Measurements from ENCODE around the gene XRCC4.

The XRCC4 gene

DNA sequence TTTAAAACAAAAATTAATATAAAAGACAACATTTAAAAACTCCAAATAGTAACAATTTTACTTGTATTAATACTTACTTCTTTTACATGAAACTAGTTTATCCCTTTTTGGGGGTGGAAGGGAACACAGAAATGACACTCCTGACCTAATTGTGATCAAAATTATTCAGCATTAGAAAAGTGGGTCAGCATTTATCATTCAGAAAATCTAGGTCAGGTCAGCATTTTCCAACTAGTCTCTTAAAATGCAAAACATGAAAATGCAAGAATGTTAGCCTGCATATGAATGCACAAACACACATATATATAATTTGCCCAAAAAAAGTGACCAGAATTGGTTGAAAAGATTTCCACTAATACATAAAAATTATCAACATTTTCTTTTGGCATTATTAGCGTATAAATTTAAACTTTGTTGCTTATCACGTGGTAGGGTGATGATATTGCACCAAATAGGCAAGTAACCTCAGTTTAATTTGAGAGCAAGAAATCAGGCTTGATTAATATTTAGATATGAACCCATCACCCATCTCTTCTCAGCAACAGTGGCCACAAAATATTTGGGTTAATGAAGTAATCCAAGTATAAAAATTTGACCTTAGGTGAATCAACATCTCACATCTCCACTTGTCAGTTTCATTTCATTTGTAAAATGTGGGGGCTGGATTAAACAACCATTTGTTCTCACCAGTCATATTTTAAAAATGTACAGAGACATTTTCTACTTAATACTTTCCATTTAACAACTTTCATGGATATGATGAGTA, 5.9 kb upstream of the XRCC4 start:
- peak; percentile 69 for FAIRE-seq

DNA sequence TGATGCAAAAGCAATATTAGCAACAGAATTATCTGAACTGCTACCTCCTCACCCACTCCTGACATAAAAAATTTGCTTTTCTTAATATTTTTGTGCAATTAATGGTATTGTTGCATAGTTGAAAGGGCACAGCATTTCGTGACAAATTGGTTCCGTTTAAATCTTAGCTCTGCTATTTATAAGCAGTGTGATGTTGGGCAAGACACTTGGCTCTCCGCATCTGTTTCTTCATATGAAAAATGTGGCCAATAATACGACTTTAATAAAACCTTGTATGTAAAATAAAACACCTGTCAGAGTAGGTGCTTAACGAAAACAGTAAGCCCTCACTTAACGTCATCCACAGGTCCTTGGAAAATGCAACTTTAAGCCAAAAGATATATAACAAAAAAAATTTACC, 4.4 kb upstream of the XRCC4 start:
- FAIRE-seq = no peak

DNA sequence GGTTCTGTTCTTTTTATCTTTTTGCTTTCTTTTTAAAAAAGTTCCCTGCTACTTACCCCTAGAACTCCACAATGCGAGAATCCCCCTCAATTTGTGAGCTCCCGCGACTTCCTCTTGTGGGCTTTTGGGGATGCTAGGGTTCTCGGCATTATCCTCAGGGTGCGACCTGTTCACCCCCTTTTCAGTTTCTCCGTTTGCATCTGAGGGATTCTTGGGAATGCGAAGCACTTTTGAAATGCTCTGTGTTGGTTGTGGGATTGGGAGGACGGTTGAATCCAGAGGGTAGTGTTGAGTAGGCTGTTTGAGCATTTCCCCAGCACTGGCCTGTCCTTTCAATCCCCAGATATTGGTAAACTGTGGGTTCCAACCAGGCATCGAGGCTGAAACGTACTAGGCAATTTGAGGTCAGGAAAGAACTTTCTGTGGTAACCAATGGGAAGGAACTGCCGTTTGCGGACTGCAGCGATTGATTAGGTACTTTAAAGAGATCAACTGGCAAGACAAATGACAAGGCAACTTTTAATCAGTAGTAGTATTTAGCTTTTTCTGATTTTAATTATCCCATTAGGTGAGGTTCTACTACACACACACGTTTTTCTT, 415 bp downstream of the XRCC4 start:
- peak; percentile 59 for FAIRE-seq

DNA sequence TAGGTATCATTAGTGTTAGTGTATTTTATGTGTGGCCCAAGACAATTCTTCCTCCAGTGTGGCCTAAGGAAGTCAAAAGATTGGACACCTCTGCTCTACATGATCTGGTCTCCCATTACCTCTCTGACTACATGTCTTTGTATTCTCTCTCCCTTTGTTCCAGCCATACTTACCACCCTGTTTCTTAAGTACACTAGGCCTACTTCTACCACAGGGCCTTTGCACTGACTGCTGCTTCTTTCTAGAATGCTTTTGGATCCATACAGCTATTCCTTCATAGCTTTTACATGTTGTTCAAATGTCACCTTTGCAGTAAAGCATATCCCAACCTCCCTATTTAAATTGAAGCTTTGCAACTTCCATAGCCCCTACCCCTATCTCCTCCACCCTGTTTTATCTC, 5.4 kb downstream of the XRCC4 start:
- no peak for FAIRE-seq

DNA sequence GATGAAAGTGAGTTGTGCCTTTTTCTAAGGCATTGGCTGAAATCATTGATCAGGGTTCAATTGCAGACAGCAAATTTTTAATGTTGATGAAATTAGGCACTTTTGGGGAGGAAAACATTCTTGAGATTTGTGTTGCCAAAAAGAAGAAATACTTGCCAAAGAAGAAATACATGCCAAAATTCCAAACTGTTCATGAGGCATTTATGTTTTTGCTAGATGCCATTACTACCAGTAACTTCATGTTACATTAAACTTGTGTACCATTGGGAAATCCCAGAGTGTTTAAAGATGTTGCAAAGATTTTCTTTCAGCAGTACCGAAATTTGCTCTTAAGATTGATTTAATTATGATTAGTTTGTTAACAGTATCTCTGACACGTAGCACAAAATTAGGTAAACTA, 7.0 kb downstream of the XRCC4 start:
- FAIRE-seq = no peak

DNA sequence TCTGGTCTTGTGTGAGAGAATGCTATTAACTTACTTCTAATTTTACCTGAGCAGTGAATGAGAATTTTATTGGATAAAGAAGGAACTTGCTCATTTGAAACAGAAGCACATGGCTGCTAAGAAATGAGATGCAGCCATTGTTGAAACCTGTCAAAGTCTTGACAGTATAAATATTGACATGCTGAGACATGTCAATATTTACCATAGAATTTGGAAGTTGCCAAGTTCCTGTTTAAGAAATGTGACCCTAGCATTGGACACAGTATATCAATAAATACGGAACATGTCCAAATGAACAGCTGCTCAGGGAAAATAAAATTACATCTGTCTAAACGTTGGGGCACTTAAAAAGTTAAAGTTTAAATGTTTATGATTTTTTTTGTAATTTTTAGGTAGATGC, 7.8 kb downstream of the XRCC4 start:
- FAIRE-seq = no peak

DNA sequence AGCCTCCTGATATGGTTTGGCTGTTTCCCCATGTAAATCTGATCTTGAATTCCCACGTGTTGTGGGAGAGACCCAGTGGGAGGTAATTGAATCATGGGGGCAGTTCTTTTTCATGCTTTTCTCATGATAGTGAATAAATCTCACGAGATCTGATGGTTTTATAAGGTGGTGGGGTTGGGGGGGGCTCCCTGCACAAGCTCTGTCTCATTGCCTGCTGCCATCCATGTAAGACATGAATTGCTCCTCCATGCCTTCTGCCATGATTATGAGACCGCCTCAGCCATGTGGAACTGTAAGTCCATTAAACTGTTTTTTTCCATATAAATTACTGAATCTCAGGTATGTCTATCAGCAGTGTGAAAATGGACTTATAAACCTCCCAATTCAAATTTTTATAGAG, 12.8 kb downstream of the XRCC4 start:
- FAIRE-seq = no peak

DNA sequence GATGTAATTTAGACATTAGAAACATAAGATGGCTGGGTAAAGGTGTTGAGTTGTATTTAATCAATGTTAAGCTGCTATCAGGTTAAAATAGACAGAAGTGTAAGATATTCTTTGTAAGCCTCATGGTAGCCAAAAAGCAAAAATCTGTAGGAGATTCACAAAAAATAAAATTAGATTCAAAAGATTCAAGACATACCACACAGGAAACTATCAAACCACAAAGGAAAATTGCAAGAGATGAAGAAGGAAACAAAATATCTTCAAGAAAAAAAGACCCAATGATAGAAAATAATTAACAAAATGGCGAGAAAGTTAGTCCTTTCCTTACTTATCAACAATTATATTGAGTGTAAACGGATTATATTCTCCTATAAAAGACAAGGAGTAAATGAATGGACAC, 15.3 kb downstream of the XRCC4 start:
- no peak for FAIRE-seq

DNA sequence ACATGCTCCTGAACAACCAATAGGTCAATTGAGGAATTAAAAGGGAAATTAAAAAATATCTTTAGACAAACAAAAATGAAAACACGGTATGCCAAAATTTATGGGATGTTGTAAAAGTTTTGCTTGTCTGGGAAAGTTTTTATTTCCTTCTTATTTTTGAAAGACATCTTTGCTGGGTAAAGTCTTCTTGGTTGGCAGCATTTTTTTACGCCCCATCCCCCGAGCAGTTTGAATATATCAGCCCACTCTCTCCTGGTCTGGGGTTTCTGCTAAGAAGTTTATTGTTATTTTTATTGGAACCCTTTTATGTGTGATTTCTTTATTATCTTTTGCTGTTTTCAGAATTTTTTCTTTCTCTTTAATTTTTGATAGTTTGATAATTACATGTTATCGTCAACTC, 16.3 kb downstream of the XRCC4 start:
- FAIRE-seq = peak; percentile 36

DNA sequence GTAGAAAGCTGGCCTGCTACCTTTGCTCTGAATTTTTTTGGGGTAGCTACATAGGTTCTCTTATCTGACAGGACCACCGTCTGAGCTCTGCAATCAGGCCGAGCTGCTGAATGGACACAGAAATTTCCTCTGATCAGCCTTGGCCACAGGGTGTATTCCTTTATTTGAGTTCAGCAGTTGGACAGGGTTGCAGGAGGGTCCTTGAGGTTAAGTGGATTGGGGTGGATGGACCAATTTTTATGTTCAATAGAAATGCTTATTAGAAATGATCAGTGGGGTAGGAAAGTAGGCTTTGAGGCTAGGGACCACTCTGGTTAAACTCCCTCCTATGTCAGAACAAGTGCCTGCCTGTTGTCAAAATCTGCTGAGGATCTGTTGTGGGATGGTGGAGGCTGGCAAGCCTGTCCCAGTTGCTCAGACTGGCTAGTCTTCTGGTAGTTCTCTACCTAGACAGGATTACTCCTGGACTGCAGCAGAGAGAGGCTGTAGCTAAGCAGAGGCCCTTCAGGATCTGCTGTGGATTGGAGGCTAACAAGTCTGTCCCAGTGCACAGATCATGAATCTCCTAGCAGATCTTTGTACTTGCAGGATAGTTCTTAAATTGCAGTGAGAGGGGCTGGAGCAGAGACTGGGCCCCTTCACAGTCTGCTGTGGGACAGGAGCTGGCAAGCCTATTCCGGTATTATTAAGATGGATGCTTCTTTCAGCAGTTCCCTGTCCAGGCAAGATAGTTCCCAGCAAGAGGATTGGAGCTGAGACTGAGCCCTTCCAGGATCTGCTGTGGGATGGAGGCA, 18.0 kb downstream of the XRCC4 start:
- no peak for FAIRE-seq

DNA sequence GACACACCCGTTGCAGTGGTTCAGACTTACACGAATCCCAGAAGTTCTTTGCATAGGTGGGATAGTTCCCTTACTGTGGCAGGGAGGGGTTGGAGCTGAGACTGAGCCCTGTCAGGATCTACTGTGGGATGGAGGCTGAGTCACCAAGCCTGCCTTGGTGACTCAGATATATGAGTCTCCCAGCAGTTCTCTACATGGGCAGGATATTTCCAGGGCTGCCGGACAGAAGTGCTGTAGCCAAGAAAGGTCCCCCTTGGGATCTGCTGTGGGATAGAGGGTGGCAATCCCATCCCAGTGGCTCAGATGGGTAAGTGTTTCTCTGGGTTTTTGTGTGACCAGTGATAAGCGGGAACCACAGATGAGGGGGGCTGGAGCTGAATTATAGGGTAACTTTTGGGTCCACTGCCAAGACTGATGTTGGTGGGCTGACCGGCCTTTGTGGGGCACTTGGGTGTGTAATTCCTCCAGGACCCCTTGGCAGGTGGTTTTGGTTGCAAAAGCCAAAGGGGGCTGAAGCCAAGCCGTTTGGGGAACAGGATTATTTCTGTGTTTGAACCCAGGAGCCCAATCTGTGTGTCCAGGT, 18.7 kb downstream of the XRCC4 start:
- peak; percentile 97 for FAIRE-seq

DNA sequence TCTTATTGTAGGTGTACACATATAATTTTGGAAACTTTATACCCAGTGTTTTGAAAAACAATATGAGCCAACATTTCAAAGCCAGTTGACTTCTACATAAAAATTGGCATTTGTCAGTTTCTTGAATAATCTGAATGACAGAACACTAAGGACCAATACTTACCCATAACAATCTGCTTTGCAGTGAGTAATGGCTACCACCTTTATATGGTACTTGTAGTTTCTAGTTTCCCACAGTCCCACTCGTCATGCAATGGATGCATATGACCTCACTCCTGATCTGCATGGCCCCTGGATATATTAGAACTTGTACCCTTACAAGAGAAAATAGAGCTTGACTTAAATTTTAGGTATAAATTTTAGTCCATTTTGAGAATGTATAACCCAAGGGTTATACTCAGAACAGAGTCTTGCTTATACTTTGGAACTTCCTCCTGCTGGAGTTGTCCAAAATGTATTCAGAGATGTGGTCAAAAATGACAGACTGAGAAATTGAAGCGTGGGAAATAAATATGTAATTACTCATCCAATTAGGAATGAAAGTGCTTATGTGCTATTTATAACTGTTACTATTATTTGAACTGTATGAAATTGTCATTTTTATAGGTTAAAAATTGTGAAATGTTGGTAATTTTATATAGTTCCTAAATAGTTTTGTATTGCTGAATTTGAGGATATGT, 19.5 kb downstream of the XRCC4 start:
- FAIRE-seq = no peak

DNA sequence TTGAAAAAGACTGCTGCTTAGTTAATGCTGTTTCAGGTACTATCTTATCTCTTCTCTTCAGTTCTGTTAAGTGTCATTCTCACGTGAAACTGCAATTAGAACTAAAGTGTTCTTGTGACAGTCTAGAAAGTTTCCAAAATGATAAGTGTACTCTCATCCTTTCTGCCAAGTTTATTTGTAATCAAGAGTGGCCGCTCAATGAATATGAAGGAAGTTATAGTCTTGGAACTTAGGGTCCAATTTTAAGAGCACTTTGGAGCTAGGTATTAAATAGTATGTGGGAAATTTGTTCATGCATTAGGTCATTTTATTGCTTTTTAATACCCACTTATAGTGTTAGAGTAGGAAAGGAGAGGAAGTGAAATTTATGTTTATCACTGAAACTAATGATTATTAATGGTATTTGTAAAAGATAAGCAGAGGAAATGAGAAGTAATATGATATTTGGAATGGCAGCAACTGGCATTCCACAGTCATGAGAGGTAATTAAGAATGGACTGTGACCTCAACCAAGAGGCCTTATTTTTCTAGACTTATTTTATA, 20.4 kb downstream of the XRCC4 start:
- peak; percentile 98 for FAIRE-seq

DNA sequence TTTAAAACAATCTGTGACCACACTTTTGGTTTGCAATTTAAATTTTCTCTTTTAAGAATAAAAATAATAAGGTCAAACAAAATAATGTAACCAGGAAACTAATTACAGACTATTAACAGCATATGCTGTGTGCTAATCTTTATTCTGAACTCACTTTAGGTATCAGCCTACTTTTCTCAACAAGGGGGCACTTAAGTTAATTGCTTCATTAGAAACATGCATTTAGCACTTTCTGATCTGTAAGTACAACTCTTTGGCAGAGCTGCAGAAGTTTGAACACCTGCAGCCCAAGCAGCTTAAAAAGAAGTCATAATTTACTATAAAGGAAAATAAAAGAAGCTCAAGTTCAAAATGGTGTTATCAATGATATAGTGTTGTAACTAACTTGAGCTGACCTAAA, 21.7 kb downstream of the XRCC4 start:
- FAIRE-seq = no peak

DNA sequence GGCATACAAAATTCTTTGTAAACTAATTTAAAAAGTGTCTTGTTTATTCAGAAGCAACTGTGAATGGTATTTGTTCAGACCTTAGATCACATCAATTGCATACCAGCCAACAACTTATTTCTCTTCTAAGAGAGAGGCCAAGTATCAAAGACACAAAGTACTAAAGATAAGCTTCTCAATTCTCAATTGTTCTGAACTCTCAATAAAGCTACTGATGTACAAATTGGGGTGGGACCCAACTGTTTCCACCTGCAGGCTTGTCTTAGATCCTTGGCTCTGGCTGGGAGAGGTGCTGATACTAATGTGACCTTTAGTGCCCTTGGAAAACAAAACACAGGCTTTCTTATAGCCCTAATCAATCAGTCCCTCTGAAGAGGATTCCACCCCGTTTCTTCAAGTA, 22.1 kb downstream of the XRCC4 start:
- FAIRE-seq = no peak

DNA sequence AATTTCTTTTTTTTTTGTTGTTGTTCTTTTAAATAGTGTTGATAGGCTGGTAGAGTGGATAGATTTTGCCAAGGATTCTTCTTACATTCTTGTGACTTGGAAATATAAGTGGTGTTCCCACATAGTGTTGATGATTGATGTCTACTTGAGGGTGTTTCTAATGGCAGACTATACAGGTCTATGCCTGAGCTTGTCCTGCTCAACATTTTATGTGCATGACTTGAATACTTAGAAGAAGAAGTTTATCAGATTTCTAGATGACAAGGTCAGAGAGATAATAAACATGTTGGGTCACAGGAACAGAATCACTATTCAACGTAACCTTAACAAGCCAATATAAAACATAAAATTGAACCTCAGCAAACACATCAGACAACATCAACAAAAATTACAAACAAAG, 24.2 kb downstream of the XRCC4 start:
- FAIRE-seq = no peak

DNA sequence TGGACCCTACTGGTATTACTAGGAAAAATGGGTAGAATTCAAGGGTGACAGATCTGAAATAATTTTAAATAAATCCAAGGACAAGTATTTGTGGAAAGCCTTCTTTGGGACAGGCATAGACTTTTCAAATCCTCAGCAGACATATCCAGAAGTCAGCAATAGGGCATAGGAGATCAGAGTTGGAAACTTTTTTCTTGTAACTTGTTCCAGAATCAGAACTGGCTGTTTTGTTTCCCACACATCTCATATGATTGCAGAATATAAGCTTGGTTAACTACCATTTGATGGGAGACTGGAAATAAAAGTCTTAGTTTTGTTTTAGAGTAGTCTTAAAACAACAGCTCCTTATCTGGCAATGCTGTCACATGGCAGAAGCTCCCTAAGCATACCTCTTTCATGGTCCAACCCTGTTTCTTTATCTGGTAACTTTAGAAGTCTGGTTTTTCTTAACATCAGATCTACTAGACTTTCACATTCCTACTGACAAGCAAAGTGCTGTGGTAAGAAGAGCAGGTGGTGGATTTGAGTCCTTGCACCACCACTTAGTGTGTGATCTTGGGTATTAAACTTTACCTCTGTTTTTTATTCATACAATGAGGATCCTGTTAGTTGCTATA, 25.1 kb downstream of the XRCC4 start:
- peak; percentile 36 for FAIRE-seq

DNA sequence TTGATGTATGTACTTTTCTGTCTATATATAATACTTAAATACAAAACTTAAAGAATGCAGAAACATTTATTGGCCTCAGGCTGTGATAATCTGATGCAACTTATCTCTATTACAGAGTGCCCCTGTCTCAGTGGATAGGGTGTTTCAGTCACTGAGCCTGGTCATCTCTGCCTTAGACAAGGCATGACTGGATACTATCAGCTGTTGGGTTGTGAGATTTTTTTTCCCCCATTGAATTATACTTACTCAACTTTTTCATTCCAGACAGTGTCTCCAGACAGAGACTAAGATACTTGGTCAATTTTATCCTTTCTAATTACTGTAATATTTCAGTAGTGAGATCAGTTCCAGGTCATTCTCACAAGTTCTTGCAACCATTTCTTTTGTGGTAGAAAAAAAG, 26.7 kb downstream of the XRCC4 start:
- no peak for FAIRE-seq

DNA sequence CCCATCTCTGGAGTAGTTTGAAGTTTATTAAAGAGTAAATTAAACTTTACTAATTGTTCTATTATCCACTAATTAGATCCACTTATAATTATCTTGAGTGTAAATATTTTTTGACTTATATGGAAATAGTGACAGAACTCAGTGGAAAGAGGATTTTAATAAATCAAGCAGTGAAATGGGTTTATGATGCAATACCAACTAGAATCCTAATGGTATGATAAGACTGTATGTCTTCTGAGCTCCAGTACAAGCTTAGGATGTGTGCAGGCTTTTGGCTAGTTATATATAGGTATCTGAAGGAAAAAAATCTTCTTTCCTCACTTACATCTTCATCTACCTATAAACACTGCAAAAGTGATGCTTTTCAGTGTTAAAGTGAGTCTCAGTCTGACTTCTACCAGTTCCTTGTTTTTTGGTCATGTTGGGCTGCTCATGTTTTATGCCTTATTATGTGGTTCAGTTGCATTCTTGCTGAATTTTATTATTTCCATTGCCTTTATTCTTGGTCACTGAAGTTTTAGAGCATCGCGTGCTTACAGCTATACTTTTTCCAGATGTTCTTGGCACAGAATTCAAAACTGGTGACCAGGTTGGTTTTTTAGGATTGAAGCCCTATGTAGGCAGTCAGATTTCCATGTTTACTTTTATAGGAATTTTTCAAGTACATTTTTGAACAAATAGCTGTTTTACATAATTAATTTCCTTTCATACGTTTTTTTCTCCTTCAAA, 30.5 kb downstream of the XRCC4 start:
- FAIRE-seq = no peak

DNA sequence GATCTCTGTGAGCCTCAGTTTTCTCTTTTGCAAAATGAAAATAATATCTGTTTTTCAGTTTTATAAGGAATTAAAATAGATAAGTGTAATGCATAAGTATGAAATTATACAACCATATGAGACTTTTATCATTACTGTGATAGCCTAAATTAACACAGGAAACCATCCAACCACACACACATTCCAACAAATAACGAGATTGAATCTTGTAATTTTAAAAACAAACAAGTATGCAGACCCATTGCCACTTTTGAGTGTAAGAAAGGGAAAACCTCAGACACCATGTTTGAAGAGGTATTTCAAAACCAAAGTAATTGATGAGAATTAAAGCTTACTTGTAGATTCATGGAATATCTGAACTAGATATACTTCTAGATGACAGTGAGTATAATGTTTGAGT, 32.0 kb downstream of the XRCC4 start:
- FAIRE-seq = no peak

DNA sequence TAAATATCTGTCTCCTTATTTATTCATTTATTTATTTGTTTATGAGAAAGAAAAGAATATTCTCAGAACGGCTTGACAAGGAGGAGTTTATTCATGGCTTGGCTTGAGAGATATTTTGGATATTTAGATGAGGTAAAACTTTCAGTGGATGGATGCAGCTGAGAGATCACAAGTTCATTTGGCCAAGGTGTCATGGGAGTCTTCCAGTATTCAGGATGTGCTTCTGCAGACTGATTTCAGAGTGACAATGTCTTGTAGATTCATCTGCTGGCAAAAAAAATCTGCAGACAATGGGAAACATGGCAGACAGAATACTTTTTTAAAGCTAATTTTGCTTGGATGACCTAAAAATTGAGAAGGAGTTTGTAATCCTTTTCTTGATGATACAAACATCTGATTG, 38.5 kb downstream of the XRCC4 start:
- FAIRE-seq = no peak

DNA sequence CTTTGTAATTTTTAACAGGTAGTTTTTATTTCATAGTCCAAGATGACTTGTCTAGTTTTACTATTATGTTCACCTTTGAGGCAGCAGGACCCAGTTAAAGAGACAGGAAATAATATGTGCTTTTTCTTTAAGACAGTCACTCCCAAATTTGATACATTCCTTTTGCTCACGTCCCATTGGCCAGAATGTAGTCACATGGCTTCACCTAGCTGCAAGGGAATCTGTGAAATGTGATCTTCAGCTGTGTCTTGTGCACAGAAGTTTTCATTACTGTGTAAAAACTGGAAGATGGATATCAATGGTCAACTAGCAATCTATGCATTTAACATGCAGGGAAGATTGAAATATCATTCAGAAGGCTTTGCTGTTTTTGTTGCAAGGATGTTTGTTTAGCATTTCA, 41.1 kb downstream of the XRCC4 start:
- no peak for FAIRE-seq
